Suprapubic skin (tissue), 4 donors: Measurements from ENCODE around the gene RRP1. TPM values are rescaled to one million over a fixed set of nuclear protein-coding genes. Genes with fewer than 3 reads are reported as not detected.
"Not testable (repeated sequence)": the region's sequence is repeated elsewhere in the genome, so short reads cannot be mapped to it uniquely, and the experiment has no call there.

Experiments
- DNase-seq, 2 donors: peaks; one replicate each; pipeline ENCODE4 v3.0.0-alpha.2; 2019; ENCODE audit warnings: low spot score in 2 of 2
- H3K27ac ChIP-seq: fragments of 200-600 bp; sonication (generic); one replicate; pipeline ENCODE4 v1.5.1; 2019
- H3K27me3 ChIP-seq: fragments of 200-600 bp; sonication (generic); one replicate; pipeline ENCODE4 v1.5.1; 2019
- H3K36me3 ChIP-seq: fragments of 200-600 bp; sonication (generic); one replicate; pipeline ENCODE4 v1.5.1; 2019
- H3K4me1 ChIP-seq: fragments of 200-600 bp; sonication (generic); one replicate; pipeline ENCODE4 v1.5.1; 2019
- H3K4me3 ChIP-seq: fragments of 200-600 bp; sonication (generic); one replicate; pipeline ENCODE4 v1.5.1; 2019; ENCODE audit warnings: mild to moderate bottlenecking
- H3K9me3 ChIP-seq: fragments of 200-600 bp; sonication (generic); one replicate; pipeline ENCODE4 v1.5.1; 2019
- CTCF ChIP-seq, 2 donors: fragments of 200-600 bp in 1 of 2; fragments of 450-650 bp in 1 of 2; sonication (generic) in 1 of 2; IDR thresholded peaks; one replicate each; pipeline ENCODE4 v1.5.1; 2016 to 2019; ENCODE audit warnings: antibody characterized with exemption in 2 of 2, mild to moderate bottlenecking in 1 of 2, moderate library complexity in 1 of 2
- EP300 ChIP-seq: sonication (generic); formaldehyde crosslinking; IDR thresholded peaks from one replicate; pipeline ENCODE4 v1.6.1; 2017; ENCODE audit warnings: antibody characterized with exemption
- POLR2A ChIP-seq, 2 donors: fragments of 450-650 bp; IDR thresholded peaks; one replicate each; pipeline ENCODE4 v1.6.1; 2017; ENCODE audit warnings: antibody characterized with exemption in 2 of 2, mild to moderate bottlenecking in 2 of 2, moderate library complexity in 2 of 2
- POLR2AphosphoS5 ChIP-seq, 3 donors: sonication (generic); formaldehyde crosslinking; IDR thresholded peaks; one replicate each; pipeline ENCODE4 v1.6.1; 2017; ENCODE audit warnings: antibody characterized with exemption in 3 of 3
- WGBS: methylation state at CpG from one replicate; pipeline ENCODE4 v1.1.5; 2018; 5-methylcytosine and 5-hydroxymethylcytosine counted together
- total RNA-seq, 4 donors: library from RNA; depleted of rRNA; stranded (reverse); fragments of >200 nt; gene quantifications; one replicate each; pipeline ENCODE4 v1.1.0, GENCODE V29; 2016

Gene RRP1
- total RNA-seq, 4 donors from 2014 or later = 22.5 to 34.6 (median 28.4) TPM

- no peak for TF ChIP-seq CTCF (IDR thresholded peaks at IDR 0.05)
- no peak for TF ChIP-seq POLR2AphosphoS5 (IDR thresholded peaks at IDR 0.05)
- no peak for TF ChIP-seq POLR2A (IDR thresholded peaks at IDR 0.05)
- TF ChIP-seq EP300 = no peak
Observed at GRCh38 chr21:43819511-43820405, 30.4 kb downstream of the RRP1 start.

DNA sequence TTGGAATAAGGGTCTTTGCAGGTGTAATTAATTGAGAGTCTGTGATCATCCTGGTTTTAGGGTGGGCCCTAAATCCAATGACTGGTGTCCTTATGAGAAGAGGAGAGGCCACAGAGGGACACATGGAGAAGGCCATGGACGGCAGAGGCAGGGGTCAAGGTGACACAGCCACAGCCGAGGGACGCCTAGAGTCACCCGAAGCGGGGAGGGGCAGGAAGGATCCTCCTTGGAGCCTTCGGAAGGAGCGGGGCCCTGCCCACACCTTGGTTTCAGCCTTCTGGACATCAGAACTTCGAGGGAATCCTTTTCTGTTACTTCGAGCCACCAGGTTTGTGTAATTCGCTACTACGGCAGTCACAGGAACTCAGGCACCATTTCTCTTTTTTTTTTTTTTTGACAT, 31.1 kb downstream of the RRP1 start:
- Histone ChIP-seq H3K9me3 (no peaks in the 10 kb centered on the region), H3K27ac (no peak overlapping the region), H3K4me1 (peaks cover 14% of the 10 kb centered on the region), H3K27me3 (no peaks in the 10 kb centered on the region), H3K4me3 (no peak overlapping the region), H3K36me3 (no peaks in the 10 kb centered on the region)
- TF ChIP-seq CTCF (IDR thresholded peaks at IDR 0.05) = no peak
- no peak for TF ChIP-seq EP300
- no peak for TF ChIP-seq POLR2A (IDR thresholded peaks at IDR 0.05)
- no peak for TF ChIP-seq POLR2AphosphoS5 (IDR thresholded peaks at IDR 0.05)
- DNase-seq = peak in 1 of 2 donors; percentile 26
- 91% methylated on average over 11 of the region's 11 CpGs for WGBS

More at GRCh38 chr21:43819511-43820405, 30.4 kb downstream of the RRP1 start:
- no peaks in the 10 kb centered on the region for H3K36me3 ChIP-seq
- H3K4me3 ChIP-seq = no peak overlapping the region
- 87% methylated on average over 8 of the region's 25 CpGs for WGBS
- H3K27me3 ChIP-seq = no peaks in the 10 kb centered on the region
- no peak overlapping the region for H3K27ac ChIP-seq
- DNase-seq = peak in 1 of 2 donors; percentile 39
- H3K9me3 ChIP-seq = no peaks in the 10 kb centered on the region
- H3K4me1 ChIP-seq = peaks cover 11% of the 10 kb centered on the region

- H3K4me3 ChIP-seq, H3K27ac ChIP-seq, H3K36me3 ChIP-seq, H3K9me3 ChIP-seq, H3K27me3 ChIP-seq: not testable (repeated sequence)
- peak in 1 of 2 donors; percentile 37 for DNase-seq
- peaks cover 23% of the 10 kb centered on the region for H3K4me1 ChIP-seq
- WGBS = 95% methylated on average over 20 of the region's 25 CpGs
Observed at GRCh38 chr21:43822166-43822565, 32.8 kb downstream of the RRP1 start.

DNA sequence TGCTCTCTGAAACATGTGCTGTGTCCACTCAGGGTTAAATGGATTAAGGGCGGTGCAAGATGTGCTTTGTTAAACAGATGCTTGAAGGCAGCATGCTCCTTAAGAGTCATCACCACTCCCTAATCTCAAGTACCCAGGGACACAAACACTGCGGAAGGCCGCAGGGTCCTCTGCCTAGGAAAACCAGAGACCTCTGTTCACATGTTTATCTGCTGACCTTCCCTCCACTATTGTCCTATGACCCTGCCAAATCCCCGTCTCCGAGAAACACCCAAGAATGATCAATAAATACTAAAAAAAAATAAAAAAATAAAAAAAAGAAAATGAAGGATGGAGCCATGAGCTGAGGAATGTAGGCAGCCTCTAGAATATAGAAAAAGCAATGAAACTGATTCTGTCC, 33.4 kb downstream of the RRP1 start:
- H3K4me3 ChIP-seq, H3K27ac ChIP-seq, DNase-seq, H3K36me3 ChIP-seq, H3K27me3 ChIP-seq, H3K9me3 ChIP-seq: not testable (repeated sequence)
- 94% methylated on average over 5 of the region's 5 CpGs for WGBS
- H3K4me1 ChIP-seq = peaks cover 23% of the 10 kb centered on the region

- TF ChIP-seq EP300 (no peak), POLR2A (IDR thresholded peaks at IDR 0.05) (no peak), POLR2AphosphoS5 (IDR thresholded peaks at IDR 0.05) (no peak), CTCF (IDR thresholded peaks at IDR 0.05) (no peak)
- Histone ChIP-seq H3K4me1 (peaks cover 23% of the 10 kb centered on the region), H3K27me3 (peaks cover 1% of the 10 kb centered on the region), H3K9me3 (no peaks in the 10 kb centered on the region), H3K4me3 (no peak overlapping the region), H3K36me3 (no peaks in the 10 kb centered on the region), H3K27ac (no peak overlapping the region)
- DNase-seq = no peak
- WGBS = 51% methylated on average over 15 of the region's 17 CpGs
Observed at GRCh38 chr21:43824333-43825241, 35.2 kb downstream of the RRP1 start.
